ENCODE data around the gene POU2AF3.

GRCh38 chr11:111291764-111292163 is 6.6 kb upstream of the POU2AF3 start:
- TF ChIP-seq CTCF (IDR thresholded peaks at IDR 0.05) (no peak), ZFX (IDR thresholded peaks at IDR 0.05; ENCODE audit: borderline replicate concordance) (no peak)

Measured in 22Rv1 (cell line).